GM19035 (cell line): ENCODE data around the gene EPHB3.

Experiments
- ATAC-seq: cut with Tn5 transposase; IDR thresholded peaks from one replicate; pipeline ENCODE4 v1.9.1; 2021; ENCODE audit not compliant: unreplicated experiment

EPHB3 gene

DNA sequence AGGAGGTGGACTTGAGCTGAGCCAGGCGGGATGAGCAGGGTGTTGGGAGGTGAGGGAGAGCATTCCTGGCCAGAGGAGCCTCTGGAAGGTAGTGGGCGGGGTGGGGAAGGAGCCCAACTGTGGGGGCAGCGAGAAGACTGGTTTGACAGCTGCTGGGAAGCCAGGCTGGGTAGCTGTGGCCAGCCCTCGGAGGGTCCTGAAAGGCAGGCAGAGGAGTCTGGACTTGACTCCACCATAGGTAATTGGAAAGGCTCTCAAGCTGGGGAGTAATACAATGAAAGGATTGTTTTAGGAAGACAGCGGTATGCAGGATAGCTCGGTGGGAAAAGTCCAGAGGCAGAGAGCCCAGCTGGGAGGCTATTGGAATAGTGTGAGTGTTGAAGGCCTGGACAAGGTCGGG is 17.2 kb downstream of the EPHB3 start:
- no peak for ATAC-seq

DNA sequence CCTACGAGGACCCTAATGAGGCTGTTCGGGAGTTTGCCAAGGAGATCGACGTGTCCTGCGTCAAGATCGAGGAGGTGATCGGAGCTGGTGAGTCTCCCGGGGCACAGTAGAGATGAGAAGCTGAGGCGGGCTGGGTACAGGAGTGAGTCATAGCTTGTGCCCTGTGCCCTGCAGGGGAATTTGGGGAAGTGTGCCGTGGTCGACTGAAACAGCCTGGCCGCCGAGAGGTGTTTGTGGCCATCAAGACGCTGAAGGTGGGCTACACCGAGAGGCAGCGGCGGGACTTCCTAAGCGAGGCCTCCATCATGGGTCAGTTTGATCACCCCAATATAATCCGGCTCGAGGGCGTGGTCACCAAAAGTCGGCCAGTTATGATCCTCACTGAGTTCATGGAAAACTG is 17.9 kb downstream of the EPHB3 start:
- ATAC-seq = no peak

DNA sequence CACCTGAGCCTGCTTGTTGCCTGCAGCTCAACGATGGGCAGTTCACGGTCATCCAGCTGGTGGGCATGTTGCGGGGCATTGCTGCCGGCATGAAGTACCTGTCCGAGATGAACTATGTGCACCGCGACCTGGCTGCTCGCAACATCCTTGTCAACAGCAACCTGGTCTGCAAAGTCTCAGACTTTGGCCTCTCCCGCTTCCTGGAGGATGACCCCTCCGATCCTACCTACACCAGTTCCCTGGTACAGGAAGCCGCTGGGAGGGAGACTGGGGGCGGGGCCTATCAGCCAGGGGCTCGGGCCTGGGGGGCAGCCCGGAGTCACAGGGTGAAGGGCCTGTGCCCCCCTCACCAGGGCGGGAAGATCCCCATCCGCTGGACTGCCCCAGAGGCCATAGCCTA is 18.8 kb downstream of the EPHB3 start:
- no peak for ATAC-seq

DNA sequence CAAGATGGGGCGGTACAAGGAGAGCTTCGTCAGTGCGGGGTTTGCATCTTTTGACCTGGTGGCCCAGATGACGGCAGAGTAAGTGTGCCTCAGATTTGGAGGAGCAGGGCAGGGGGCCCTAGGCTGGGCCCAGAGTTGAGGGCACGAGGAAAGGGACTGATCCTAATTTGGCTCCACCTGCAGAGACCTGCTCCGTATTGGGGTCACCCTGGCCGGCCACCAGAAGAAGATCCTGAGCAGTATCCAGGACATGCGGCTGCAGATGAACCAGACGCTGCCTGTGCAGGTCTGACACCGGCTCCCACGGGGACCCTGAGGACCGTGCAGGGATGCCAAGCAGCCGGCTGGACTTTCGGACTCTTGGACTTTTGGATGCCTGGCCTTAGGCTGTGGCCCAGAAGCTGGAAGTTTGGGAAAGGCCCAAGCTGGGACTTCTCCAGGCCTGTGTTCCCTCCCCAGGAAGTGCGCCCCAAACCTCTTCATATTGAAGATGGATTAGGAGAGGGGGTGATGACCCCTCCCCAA is 19.8 kb downstream of the EPHB3 start:
- ATAC-seq = no peak

DNA sequence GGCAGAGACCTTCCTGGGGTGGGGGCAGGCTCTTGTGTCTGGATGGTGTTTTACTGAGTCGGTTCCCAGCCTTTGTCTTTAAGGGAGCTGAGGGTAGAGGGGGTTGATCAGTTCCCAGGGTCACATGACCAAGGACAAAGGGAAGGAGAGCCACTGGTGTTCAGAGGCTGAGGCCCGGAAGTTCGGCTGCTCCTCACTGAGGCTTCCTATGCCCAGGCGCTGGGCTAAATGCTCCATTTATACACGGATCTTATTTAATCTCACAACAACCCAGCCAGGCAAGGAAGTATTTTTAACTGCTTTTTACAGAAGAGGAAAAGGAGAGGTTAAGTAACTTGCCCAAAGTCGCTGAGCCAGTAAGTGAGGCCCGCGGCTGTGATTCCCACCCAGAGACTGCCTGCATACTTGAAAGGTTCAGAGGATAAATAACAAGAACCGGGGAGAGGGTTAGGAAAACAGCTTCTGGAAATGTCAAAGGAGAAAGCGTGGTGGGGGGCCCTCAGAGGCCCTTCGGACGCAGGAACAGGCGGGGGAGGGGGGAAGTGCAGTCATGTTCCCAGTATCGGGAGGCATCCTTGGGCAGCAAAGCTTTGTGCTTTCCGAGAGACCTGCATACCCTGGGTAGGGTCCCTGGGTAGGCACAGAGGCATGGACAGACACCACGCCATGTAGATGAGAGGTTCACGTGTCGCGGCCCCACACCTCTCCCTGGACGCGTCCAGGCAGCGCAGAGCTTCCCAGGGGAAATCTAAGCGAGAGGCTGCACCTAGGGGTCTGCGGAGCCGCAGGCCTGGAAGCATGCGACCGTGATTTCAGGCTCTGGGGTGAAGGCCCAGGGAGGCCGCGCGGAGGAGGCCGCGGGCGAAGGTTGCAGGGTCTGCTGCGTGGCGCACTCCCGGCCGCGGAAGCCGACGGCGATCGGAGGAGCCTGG is 21.3 kb downstream of the EPHB3 start:
- ATAC-seq = no peak

DNA sequence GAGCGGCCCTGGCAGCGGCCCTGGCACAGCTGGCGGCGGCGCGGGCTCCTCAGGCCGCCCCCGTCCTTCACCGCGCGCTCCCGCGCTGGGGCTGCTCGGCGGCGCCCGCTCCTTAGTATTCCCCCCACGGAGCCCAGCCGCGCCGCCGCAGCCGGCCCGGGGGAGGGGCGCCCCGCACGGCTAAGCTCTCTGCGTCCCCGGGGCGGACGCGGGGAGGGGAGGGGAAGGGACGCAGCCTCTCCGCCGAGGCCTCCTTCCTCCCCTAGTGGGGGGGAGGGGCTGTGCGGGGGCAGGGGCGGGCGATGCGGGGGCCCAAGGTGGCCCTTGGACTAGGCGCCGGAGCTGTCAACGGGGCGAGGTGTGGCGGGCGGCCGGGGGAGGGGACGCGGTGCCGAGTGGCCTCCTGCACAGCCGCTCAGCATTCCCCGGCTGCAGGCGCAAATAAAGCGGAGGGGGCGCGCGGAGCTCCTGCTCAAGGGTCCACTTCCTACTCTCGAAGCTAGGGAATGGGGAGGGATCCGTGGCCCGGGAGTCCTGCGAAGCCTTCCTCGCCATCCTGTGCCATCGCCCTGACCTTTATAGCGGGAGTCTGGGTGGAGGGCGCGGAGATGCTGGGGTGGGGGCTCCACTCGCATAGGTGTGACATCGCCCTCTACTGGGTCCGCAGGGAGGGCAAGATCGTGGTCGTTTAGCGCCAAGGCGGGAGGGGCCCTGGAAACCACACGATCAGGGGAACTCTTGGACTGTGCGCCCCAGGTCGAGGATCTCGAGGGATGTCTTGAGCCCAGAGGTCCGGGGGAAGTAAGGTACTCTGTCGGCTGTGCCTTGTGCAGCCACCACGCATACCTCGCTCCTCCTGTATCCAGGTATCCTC is 22.2 kb downstream of the EPHB3 start:
- ATAC-seq = no peak

DNA sequence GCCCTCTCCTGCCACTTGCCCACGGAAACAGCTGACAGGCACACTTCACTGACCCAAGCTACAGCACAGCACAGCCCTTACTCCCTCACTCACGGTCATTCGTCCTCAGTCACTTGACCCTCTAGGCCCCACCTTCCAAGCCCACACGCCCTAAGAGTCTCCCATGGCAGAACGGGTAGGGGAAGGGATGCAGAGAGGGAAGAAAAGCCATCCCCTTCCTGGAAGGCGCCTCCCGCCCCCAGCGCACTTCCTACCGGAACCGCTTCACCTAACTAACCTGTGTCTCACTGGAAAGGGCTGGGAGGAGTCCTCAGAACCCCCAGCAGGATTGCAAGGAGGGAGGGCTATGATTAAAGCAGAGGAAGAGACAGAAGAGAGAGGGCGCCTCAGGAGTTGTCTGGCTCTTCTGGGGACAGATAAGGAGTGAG is 22.9 kb downstream of the EPHB3 start:
- ATAC-seq = no peak

DNA sequence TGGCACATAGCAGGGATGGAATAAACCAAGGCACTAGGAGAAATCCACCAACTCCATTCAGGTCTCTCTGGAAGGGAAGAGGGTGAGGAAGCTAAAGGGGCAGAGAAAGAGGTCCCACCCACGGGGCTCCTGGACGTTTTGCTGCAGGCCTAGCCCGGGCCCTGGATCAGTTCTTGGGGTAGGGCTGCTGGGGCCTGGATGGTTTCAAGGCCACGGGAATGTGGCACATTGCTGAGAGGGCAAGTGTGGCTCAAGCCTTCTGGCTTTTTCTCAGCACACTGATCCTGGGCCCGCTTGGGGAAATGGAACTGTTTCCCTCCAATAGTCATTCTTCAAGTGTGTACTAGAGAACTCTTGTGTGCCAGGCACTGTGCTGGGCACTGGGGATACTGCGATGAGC is 24.0 kb downstream of the EPHB3 start:
- no peak for ATAC-seq

DNA sequence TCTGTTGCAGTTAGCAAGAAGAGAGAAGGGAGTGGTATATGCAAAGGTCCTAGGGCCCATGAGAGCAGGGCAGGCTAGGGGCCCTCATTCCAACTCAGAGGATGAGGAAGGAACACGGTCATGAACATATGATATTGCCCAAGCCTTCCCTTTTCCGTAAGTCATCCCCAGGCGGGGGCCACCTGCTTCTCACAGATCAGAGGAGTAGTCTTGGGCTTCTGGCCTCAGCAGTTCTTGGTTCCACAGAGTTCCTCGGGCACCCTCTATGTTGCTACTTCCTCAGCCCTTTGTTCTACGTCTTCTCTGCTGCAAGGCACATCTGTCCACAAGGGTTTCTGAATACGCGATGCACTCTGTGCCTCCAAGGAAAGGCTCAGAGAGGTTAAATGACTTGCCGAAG is 25.3 kb downstream of the EPHB3 start:
- ATAC-seq = no peak

DNA sequence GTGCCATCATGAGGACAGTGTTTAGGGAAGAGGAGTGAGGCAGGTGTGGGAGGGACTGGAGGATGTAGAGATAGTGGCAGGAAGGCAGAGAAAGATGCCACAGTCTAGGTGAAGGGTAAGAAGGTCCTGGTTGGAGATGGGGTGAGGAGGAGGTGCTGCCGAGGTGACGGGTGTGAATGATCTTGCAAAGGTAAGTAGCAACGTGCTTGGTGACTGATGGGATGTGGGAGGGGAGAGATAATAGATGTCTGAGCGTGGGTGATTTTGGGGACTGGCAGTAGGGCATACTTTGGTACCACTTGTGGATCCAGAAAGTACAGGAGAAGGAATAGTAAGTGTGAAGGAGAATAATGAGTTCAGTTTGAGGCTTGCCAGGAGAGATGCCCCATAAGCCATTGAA is 27.2 kb downstream of the EPHB3 start:
- ATAC-seq = no peak

DNA sequence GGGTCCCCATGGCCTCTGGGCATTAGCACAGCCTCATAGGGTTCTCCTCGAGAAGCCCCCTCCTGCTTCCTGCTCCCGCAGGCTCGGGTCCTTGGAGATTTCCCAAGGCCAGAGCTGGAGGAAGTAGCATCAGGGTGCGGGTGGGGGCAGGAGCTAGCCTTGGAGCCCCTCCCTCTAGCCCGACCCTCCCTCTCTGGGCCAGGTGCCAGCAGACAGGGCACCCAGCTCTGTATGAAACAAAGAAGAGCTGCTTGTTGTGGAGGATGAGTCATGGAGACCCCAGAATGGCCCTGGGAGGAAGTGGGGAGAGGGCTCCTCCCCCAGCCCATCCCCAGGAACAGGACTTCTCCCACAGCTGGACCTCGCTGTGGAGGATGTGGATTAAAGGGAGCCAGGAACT is 29.2 kb downstream of the EPHB3 start:
- ATAC-seq = no peak

DNA sequence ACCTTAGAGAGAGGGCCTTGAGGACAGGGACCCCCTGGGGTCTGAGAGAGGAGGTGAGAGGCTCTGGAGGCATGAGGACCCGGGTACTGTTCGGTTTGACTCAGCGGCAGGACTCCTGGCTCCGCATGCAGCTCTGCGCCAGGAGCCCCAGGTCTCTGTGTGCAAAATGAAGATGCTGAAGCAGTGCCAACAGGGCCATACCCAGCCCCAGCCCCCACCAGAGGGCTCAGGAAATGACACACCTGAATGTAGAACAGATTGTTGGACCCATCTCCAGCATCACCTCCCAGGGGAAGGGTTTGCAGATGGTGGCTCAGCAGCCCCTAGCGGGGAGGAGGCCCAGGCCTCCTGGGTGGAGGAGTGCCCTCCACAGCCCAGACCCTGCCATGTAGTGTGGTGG is 30.2 kb downstream of the EPHB3 start:
- no peak for ATAC-seq

DNA sequence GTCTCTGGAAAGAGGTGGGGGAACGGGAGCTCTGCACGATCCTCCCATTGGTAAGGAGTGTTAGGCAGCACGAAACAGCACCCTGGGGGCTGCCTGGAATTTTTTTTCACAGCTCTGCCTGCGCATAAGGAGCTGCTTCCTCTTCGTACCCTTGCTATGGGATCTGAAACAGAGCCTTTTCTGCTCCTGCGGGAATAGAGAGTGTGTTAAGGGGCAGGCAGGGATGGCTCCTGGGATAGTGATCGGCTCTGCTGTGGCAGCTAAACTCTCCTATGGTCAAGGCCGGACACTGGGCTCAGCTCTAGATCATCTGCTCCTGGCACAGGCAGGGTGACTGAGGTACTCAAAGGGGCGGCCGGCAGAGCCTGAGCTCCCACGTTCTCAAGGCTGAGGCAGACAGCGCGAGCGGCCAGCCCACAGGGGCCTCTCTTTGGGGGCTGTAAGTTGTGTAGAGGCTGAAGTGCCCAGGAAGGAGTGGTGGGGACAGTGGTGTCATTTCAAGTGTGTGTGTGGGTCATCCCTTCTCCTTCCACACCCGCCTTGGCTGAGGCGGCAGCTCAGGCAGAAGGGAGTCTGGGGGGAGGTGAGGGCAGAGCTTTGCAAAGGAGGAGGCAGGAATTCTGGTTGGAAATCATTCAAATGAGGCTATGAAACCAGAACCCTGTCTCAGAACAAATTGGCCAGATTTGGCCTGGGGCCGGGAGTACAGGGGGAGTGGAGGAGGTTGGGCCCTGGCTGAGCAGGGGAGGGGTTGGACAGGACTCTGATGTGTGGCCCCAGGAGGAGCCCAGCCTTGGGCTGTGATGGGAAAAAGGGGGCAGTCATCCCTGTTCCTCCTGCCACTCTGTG is 31.0 kb downstream of the EPHB3 start:
- no peak for ATAC-seq

DNA sequence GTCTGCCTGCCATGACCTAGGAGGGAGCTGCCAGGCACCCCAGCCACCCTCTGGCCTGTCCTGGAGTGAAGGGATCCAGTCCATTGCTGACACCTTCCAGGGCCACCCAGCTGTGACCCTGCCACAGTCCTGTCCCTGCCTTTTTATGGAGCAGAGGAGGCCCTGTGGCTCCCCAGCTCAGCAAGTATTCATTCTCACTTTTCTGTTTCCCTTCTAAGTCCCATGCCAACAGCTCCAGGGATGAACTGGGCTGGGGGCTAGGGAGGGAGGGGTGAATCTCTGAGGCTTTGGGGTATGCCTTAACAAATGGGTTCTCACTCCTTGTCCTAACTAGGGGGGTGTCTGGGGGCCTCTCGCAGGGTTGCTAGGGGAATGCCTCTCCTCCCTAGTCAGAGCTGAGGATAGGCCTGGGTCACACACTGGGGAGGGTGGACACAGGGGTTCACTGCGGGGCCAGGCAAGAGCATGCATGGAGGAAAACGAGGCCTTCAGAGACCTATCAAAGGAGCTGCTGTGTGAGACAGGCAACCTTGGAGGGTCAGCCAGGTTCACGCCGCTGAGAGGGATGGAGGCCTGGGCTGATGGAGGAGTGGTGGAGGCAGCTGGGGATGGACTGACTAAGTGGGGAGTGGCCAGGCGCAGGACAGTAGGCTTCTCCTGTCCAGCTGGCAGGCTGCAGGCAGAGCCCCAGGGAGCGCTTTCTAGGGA is 31.8 kb downstream of the EPHB3 start:
- no peak for ATAC-seq

DNA sequence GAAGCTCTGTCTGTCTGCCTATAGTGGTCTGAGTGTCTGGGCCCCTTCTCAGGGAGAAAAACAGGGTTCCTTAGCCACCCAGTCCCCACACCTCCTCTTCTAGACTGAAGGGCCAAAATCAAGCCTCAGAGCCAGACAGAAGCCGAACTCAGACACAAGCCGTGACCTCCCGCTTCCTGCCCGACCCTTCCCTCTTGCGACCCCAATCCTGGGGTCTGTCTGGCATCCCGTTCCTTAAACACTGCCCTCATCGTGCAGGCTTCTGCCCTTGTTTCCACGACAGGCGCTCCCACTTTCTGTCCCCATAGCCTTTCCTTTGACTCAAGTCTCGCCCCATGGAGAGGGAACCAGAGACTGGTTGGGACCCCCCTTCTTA is 32.3 kb downstream of the EPHB3 start:
- ATAC-seq = no peak

DNA sequence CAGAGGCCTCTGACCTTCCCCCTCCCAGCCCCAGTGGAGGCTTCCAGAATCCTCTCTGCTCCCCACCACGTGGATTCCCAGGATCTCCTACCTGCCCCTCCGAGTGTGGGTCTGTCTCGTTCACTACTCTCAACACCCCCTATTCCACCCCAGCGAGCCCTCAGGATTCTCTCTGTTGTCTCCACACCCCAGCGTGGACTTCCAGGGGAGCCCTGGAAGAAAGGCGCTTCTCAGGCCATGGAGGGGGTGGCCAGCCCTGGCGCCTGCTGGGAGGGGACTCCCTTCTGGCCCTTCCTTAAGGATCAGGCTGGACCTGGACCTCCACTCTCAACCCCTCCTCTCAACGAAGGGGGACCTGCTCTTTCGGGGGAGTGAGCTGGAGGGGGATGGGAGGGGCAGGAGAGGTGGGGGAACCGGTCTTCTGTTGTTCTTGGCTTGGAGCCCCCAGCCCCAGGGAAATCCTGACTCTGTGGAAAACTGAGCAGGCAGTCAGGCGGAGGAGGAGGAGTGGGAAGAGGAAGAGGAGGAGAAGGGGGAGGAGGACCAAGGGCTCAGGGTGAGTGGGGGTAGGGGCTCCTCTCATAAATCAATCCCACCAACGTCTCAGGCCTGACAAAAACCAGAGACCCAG is 32.9 kb downstream of the EPHB3 start:
- ATAC-seq = no peak

DNA sequence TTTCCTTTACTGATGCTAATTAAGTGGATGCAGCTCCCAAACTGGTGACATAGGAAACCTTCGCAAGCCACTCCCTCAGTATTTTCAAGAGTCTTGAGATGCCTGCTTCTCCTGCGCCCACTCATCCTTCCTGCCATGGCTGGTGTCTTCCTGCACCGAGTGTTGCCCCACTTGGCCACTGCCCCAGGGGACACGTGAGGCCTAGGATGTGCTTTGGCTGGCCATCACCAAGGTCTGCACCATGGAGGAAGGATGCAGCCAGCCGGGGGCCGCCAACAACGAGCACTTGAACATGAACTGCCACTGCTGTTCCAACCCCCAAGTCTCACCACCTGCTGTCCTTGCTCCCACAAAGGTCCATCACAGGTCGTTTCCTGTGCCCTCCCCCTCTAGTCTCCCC is 34.1 kb downstream of the EPHB3 start:
- ATAC-seq = no peak

DNA sequence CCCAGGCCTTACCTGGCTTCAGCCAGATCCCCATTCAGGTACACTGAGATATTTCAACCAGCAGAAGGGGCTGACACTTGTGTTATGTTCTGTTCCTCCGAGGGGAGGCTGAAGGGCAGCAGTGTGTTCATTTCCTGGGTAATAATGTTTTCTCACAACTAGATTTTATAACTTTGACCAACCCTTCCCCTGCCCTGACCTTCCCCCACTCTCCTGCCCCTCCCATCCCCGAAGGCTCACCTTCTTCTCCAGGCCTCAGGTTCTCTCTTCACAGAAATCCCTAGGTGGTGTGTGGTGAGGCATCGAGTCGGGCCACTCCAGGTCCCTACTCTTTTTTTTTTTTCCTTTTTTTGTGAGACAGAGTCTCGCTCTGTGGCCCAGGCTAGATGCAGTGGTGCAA is 34.6 kb downstream of the EPHB3 start:
- ATAC-seq = no peak

DNA sequence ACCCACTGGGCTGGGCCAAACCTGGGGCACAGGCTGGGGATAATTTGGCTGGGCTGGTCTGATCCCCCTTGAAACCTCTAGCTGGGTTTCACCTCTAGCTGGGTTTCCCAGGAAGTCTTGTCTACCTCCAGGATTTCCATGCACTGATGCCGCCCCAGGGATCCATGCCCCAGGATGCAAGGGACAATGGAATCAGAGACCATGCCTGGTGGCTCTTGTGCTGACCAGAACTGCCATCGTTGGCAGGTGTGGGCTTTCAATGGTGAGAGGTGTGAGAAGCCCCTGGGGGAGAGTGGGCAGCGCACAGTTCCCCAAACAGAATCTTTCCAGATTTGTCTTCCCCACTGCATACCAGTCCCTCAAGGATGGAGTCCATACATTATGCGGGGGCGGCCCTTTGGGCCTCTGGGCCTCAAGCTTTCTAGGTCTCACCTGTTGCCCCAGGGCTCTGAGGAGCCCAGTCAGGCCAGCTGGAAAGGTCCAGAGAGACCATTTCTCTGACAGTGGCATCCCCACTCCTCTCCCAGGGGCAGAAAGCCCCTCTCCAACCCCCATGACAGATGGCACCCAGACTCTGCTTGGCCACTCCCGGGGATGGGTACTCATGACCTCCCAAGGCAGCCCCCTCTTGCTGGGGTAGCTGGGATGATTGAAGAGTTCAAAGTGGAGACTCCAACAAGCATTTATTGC is 35.4 kb downstream of the EPHB3 start:
- ATAC-seq = no peak
